Activated CD4-positive, alpha-beta T cell treated with anti-CD3 and anti-CD28 coated beads, Interleukin-2, amount 10 ng/mL, durations not matched to agents 24 days and 14 days (primary cell): ENCODE measurements around the gene MICOS13. TPM values are rescaled to one million over a fixed set of nuclear protein-coding genes. Genes with fewer than 3 reads are reported as not detected.
A peak's percentile ranks its signal among the peaks of the same experiment; 100 is the strongest.
"Not testable (repeated sequence)": the region's sequence is repeated elsewhere in the genome, so short reads cannot be mapped to it uniquely, and the experiment has no call there.

ENCODE experiments used
- DNase-seq: peaks from one replicate; pipeline ENCODE4 v3.0.0; 2022
- H3K27ac Mint-ChIP-seq: one replicate; pipeline ENCODE4 v1.8.0; 2022; ENCODE audit warnings: mild to moderate bottlenecking, mixed read lengths
- H3K27me3 Mint-ChIP-seq: one replicate; pipeline ENCODE4 v1.8.0; 2022; ENCODE audit warnings: mixed read lengths
- H3K36me3 Mint-ChIP-seq: one replicate; pipeline ENCODE4 v1.8.0; 2022; ENCODE audit warnings: low read depth, mild to moderate bottlenecking, mixed read lengths
- H3K4me1 Mint-ChIP-seq: one replicate; pipeline ENCODE4 v1.8.0; 2021; ENCODE audit warnings: mixed read lengths
- H3K4me3 Mint-ChIP-seq: one replicate; pipeline ENCODE4 v1.8.0; 2022; ENCODE audit warnings: mild to moderate bottlenecking, moderate library complexity, mixed read lengths
- H3K9me3 Mint-ChIP-seq: one replicate; pipeline ENCODE4 v1.8.0; 2021; ENCODE audit warnings: mixed read lengths
- intact Hi-C: fragments of 100-400 bp; cut with micrococcal nuclease; formaldehyde crosslinking; loops from one replicate; pipeline ENCODE4 v1.15.1; 2023
- total RNA-seq: library from RNA; stranded (reverse); gene quantifications from 2 replicates; pipeline ENCODE4 v1.2.3, GENCODE V29; 2022

The MICOS13 gene
- total RNA-seq, 1 donor from 2014 or later: 56.2 TPM

DNA sequence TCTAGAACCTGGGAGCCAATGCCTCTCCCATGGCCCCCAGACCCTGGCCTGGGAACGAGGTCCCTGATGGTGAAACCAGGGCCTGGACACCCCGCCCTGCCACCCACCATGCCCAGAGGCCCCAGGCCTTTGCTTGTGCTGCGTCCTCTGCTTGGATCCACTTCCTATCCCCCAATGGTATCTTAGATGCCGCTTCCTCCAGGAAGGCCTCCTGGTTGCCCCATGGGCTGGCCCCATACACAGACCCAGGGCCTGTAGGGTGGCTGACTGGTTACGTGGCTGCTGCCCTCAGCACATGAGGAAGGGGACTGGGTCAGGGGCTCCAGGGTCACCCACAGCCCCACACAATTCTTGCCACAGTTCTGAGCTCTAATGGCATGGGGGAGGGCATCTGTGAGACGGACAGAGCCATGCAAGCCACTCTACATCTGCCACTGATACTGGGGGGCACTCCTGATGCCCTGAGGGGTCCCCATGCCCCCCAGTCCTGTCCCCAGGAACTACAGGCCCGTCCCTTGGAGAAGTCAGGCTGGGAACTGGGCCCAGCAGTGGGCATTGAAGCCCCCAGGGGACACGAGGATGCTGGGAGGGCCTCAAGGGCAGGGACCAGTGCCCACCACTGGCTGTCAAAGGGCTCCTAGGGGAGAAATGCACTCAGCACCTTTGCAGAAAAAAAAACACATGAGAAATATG lies 14.8 kb upstream of the MICOS13 start:
- Mint-ChIP-seq H3K4me3 (no peak overlapping the region), H3K9me3 (no peaks in the 10 kb centered on the region), H3K27ac (no peak overlapping the region), H3K27me3 (no peaks in the 10 kb centered on the region), H3K36me3 (peaks cover 57% of the 10 kb centered on the region), H3K4me1 (peaks cover 12% of the 10 kb centered on the region)
- intact Hi-C loops: no loop called here
- DNase-seq: no peak

DNA sequence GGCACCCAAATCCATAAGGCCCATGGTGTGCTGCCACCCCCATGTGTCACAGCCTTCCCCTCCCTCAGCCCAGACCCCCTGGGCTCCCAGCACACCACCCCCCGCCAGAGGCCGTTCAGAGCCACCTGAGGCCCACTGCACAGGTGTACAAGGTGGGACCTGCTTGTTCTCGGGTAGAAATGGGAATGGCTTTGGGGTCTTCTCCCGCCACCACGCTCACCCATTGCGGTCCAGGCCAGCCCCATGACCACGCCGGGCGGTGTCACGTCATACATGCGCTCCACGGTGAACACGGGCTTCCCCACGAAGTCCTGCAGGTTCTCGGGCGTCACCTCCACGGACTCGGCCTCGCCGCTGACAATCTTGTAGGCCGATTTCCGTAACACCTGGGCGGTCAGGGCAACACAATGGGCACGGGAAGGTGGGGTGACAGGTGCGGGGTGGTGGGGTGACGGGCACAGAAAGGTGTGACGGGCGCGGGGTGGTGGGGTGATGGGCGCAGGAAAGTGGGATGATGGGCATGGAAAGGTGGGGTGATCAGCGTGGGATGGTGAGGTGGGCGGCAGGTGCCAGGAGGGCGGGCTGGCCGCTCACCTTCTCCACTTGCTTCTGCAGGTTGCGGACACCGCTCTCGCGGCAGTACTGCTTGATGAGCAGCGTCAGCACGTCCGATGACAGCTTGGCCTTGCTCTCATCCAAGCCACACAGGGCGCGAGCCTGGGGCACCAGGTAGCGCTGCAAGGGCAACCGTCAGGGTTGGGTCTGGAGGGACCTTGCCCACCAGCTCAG lies 14.0 kb upstream of the MICOS13 start:
- no peaks in the 10 kb centered on the region for H3K9me3 Mint-ChIP-seq
- peaks cover 16% of the 10 kb centered on the region for H3K4me1 Mint-ChIP-seq
- H3K4me3 Mint-ChIP-seq: no peak overlapping the region
- H3K27me3 Mint-ChIP-seq: no peaks in the 10 kb centered on the region
- intact Hi-C loops: no loop called here
- DNase-seq: no peak
- H3K27ac Mint-ChIP-seq: peak overlapping the region; percentile 62
- H3K36me3 Mint-ChIP-seq: peaks cover 58% of the 10 kb centered on the region

DNA sequence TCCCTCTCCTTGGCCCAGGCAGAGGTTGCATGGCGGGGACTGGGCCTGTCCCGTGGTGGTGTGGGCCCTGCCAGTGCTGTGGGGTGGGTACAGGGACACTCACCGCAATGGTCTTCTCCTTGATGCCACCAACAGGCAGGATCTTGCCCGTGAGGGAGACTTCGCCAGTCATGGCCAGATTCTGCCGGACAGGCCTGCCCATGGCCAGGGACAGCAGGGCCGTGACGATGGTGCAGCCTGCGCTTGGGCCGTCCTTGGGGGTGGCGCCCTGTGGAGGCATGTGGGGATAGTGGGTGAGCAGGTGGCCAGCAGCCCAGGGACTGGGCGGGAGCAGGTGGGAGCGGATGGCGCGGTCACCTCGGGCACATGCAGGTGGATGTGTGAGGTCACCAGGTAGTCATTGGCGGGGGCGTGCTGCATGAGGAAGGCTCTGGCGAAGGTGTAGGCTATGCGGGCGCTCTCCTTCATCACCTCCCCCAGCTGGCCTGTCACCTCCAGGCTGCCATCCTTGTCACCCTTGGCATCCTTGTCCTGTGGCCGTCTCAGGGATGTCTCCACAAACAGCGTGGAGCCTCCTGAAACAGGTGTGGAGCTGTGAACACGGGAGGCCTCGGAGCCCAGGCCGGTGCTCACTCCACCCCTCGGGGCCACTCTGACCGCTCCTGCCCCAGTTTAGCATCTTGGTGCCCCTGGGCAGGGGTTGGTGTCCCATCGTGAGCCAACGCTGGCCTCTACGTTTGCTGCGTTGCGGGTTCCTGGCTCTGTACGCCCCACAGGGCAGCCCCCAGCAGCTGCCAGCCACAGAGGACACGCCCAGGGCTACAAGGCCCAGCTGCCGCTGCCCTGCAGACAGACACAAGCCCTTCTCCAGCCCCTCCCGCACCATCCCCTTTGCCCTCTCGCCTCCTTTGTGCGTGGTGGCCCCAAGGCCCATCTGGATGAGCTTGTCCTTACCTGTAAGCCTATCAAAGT lies 13.2 kb upstream of the MICOS13 start:
- Mint-ChIP-seq H3K36me3 (peaks cover 52% of the 10 kb centered on the region), H3K4me3 (peak overlapping the region; percentile 100)
- intact Hi-C loops: no loop called here

DNA sequence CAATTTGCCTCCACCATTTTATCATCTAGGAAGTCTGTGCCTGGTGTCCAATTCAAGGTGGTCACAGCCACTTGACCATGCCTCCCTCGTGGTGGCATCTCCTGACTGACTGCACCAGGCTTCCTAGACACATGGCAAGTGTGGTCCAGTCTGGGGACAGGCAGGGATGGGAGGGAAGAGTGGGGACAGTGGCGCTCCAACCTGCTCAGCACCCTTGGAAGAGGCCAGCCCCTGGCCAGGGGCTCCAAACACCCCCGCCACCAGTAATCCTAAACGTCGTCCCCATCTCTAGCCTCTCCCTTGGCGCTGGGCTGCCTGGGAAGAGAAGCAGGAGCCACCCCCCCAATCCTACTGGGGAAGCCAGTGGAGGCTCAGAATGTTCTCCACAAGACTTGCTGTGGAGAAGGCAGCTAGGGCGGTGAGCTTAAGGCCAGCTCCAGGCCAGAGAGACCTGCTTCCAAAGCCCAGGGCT lies 12.4 kb upstream of the MICOS13 start:
- intact Hi-C loops: no loop called here
- no peak for DNase-seq
- peaks cover 52% of the 10 kb centered on the region for H3K36me3 Mint-ChIP-seq

More for the DNA sequence above, 13.2 kb upstream of the MICOS13 start:
- DNase-seq: no peak
- no peaks in the 10 kb centered on the region for H3K9me3 Mint-ChIP-seq
- H3K4me1 Mint-ChIP-seq: peaks cover 16% of the 10 kb centered on the region
- peak overlapping the region; percentile 62 for H3K27ac Mint-ChIP-seq
- no peaks in the 10 kb centered on the region for H3K27me3 Mint-ChIP-seq

DNA sequence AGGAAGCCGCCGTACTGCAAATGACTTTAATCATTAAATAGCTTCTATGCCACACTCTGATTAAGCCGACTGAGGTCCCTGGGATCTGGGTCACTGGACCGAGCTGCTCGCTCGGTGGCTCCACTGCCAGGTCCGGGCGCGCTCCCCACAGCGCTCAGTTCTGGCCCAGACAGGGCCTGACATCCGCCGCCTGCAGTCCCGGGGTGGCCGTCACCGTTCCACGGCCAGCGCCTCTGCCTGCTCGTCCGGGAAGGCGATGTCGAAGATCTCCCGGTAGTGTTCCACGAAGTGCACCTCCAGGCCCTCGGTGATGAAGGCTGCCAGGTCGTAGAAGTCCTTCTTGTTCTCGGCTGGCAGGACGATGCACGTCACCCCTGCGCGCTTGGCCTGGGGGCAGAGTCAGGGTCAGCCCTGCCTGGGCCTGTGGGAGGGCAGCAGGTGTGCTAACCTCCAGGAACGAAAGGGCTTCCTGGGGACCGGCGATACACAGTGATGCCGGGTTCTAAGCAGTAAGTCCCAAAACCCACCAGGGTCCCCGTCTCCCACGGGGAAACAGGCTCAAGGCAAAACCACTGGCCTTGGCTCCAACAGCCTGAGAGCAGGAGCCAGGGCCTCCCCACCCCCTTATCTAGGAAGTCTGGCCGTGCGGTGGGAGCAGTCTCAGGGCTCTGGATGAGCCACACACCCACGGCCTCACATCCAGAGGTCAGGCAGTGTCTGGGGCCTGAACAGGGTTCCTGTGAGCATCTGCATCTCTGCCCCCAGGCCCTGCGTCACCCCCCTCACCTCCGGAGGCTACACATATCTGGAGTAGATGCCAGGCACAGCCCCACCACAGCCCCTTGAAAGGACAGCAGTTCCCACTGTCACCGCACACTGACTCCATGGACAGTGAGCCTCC lies 11.8 kb upstream of the MICOS13 start:
- Mint-ChIP-seq H3K4me3 (peak overlapping the region; percentile 100), H3K9me3 (no peaks in the 10 kb centered on the region), H3K27ac (peak overlapping the region; percentile 76), H3K36me3 (peaks cover 50% of the 10 kb centered on the region), H3K27me3 (no peaks in the 10 kb centered on the region), H3K4me1 (peaks cover 19% of the 10 kb centered on the region)
- intact Hi-C loops: loop anchor here (2.0 kb wide), 1 partner anchor 99 kb away; the partner anchor contains the start of gene DUS3L
- peak; percentile 64 for DNase-seq

More for the DNA sequence above, 12.4 kb upstream of the MICOS13 start:
- Mint-ChIP-seq H3K27ac (peak overlapping the region; percentile 74), H3K4me3 (peak overlapping the region; percentile 100), H3K4me1 (peaks cover 19% of the 10 kb centered on the region), H3K27me3 (no peaks in the 10 kb centered on the region), H3K9me3 (no peaks in the 10 kb centered on the region)

DNA sequence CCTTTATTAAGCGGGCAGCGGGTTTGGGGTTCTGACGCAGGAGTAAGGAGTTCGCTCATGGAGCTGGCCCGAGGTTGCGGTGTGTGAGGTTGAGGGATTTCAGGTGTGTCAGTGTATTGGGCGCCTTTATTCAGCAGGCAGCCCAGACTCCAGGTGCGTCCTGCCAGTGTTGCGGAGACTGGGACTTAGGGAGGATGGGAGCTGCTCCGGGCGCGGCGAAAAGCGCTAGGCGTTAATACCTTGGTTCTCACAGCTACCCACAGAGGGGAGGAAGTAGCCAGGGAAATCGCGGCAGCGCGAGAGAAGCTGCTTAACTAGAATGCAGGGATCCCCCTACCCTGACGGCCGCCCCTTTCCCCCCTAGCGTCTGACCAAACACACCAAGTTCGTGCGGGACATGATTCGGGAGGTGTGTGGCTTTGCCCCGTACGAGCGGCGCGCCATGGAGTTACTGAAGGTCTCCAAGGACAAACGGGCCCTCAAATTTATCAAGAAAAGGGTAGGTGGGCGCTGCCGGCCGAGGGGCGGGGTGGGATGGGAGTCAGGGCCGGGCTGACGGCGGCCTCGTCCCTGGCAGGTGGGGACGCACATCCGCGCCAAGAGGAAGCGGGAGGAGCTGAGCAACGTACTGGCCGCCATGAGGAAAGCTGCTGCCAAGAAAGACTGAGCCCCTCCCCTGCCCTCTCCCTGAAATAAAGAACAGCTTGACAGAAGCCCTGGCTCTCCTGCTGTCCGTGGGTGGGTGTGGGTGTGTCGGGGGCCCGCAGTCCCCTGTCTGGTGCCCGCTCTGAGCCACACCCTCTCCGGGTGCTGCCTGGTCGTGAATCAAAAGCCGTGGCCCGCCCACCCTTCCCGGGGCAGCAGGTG lies 10.9 kb upstream of the MICOS13 start:
- H3K4me3 Mint-ChIP-seq: peak overlapping the region; percentile 100
- H3K27ac Mint-ChIP-seq: peak overlapping the region; percentile 98
- peaks cover 44% of the 10 kb centered on the region for H3K36me3 Mint-ChIP-seq
- peak; percentile 77 for DNase-seq
- no peaks in the 10 kb centered on the region for H3K9me3 Mint-ChIP-seq
- H3K27me3 Mint-ChIP-seq: no peaks in the 10 kb centered on the region
- H3K4me1 Mint-ChIP-seq: peaks cover 23% of the 10 kb centered on the region
- intact Hi-C loops: loop anchor here (1.0 to 2.0 kb wide), 4 partner anchors 11 to 213 kb away; partner anchors contain the start of genes CATSPERD, DUS3L, LONP1 and MICOS13

DNA sequence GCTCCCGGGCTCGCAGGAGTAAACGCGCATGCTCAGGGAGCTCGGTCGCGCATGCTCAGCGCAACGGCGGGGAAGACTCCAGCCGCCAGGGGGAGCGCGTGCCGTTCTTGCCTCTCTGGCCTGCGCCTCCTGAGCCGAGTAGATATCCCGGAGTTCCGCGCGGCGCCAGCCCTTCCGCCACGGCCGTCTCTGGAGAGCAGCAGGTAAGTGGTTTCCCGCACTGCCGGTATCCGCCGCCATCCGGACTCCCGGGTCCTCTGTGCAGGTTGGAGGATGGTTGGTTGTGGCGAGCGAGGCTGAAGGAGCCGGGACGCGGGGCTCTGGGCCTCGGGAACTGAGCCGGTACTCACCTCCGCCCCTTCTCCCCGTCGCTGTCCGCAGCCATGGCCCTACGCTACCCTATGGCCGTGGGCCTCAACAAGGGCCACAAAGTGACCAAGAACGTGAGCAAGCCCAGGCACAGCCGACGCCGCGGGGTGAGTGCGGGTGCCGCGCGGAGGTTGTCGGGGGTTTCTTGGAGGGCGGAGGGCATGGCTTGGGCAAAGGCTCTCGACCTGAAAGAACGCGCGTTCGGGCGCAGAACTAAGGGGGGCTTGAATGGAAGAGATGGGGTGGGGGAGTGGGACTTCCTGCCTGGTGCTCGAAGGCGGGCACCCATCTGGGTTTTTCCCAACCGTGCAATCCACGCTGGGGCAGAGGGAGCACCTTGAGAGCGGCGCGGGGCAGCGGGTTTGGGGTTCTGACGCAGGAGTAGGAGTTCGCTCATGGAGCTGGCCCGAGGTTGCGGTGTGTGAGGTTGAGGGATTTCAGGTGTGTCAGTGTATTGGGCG lies 10.0 kb upstream of the MICOS13 start, which contains the start of gene RPL36:
RPL36 (plus strand) TSS at position 171 of the 830 bp plus-strand sequence; CDS start at position 384, 213 bp downstream.
- Mint-ChIP-seq H3K36me3 (peaks cover 43% of the 10 kb centered on the region), H3K27me3 (no peaks in the 10 kb centered on the region)

DNA sequence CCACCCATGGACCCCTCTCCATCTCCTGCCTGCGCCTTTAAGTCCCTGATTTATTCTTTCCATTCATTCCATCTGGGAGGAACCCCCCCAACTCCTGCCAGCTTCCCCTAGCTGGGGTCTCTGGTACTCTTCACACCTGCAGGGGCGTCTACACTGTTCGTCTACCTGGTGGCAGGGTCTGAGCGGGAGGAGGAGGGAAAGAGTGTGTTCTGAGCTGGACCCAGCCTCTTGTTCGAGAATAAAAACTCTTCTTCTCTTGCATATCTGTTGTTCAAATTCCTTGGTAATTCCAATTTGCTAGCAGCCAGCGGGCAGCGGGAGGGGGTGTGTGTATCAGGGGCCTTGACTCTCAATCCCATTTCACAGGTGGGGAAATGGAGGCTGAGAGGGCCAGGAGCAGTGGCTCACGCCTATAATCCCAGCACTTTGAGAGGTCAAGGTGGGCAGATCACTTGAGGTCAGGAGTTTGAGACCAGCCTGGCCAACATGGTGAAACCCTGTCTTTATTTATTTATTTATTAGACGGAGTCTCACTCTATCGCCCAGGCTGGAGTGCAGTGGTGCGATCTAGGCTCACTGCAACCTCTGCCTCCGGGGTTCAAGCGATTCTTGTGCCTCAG lies 8.1 kb upstream of the MICOS13 start:
- intact Hi-C loops: loop anchor here (5.0 to 10.0 kb wide), 2 partner anchors 684 to 964 kb away; partner anchors contain the start of genes ALKBH7 and DPP9
- Mint-ChIP-seq H3K36me3 (peaks cover 29% of the 10 kb centered on the region), H3K27ac (peak overlapping the region; percentile 60), H3K4me1 (peaks cover 21% of the 10 kb centered on the region), H3K4me3 (peak overlapping the region; percentile 63)
- H3K9me3 Mint-ChIP-seq, H3K27me3 Mint-ChIP-seq: not testable (repeated sequence)
- DNase-seq: peak; percentile 64

More for the DNA sequence above, 10.0 kb upstream of the MICOS13 start, which contains the start of gene RPL36:
- Mint-ChIP-seq H3K4me1 (peaks cover 23% of the 10 kb centered on the region), H3K9me3 (no peaks in the 10 kb centered on the region), H3K4me3 (peak within 1 kb of the TSS; percentile 100), H3K27ac (peak within 1 kb of the TSS; percentile 98)
- intact Hi-C loops: loop anchor here (1.0 to 2.0 kb wide), 4 partner anchors 10 to 214 kb away; partner anchors contain the start of genes CATSPERD, DUS3L, LONP1 and MICOS13
- peak; percentile 100 for DNase-seq

DNA sequence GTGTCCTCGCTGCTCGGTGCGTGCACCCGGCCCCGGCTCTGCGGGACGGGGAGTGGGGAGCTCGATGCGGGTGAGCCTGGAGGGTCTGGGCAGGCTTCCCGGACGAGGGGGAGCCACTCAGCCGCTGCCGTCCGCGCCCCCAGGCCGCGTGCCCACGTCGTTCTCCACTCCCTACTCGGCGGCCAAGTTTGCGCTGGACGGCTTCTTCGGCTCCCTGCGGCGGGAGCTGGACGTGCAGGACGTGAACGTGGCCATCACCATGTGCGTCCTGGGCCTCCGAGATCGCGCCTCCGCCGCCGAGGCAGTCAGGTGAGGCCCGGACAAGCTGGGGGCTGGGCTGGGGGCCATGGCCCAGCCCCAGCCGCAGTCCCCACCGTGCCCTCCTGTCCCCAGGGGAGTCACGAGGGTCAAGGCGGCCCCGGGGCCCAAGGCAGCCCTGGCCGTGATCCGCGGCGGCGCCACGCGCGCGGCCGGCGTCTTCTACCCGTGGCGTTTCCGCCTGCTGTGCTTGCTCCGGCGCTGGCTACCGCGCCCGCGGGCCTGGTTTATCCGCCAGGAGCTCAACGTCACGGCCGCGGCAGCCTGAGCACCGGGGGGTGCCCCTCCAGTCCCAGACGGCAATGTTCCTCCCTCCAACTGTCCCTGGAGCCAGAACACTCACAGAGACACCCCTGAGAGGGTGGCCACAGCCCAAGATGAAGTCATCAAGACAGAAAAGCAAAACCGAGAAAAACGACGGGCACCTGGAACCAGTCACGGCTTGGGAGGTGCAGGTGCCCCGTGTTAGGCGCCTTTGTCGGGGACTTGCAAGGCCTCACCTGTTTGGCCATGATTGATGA lies 7.3 kb upstream of the MICOS13 start:
- Mint-ChIP-seq H3K4me3 (peak overlapping the region; percentile 85), H3K36me3 (peaks cover 21% of the 10 kb centered on the region), H3K9me3 (no peaks in the 10 kb centered on the region), H3K4me1 (peaks cover 17% of the 10 kb centered on the region), H3K27me3 (no peaks in the 10 kb centered on the region), H3K27ac (peak overlapping the region; percentile 74)
- intact Hi-C loops: loop anchor here (5.0 to 10.0 kb wide), 2 partner anchors 685 to 963 kb away; partner anchors contain the start of genes ALKBH7 and DPP9
- no peak for DNase-seq
